ENCODE measurements around the gene TBX18. TPM values are rescaled to one million over a fixed set of nuclear protein-coding genes. Genes with fewer than 3 reads are reported as not detected.

Gene TBX18
- total and polyA plus RNA-seq, 9 of the 15 experiments (the other 6 are each of a cell fraction or from before 2014, with no cell fraction given) = 4.0 to 36.1 (median 20.7) TPM

GRCh38 chr6:84665401-84665800 is 99.0 kb downstream of the TBX18 start:
- Histone ChIP-seq H2AFZ (ENCODE audit: low read depth, low read length) (no peak overlapping the region), H3K4me3 (no peak overlapping the region), H4K20me1 (replicated peaks; ENCODE audit: control insufficient read depth, insufficient read depth, low read length) (no peaks in the 10 kb centered on the region), H3K36me3 (ENCODE audit: control insufficient read depth, insufficient read depth, low read length) (no peaks in the 10 kb centered on the region), H3K9ac (ENCODE audit: insufficient read depth in 1 of 2, low read depth in 2 of 2, low read length in 2 of 2) (no peak overlapping the region), H3K9me1 (ENCODE audit: control insufficient read depth, insufficient read depth, low read length) (no peaks in the 10 kb centered on the region), H3K27ac (ENCODE audit: extremely low read depth, low read depth, low read length) (no peak overlapping the region), H3K27me3 (ENCODE audit: control insufficient read depth in 2 of 2, insufficient read depth in 2 of 2, low read length in 2 of 2) (no peaks in the 10 kb centered on the region), H3K4me1 (replicated peaks in 1 of 2; ENCODE audit: control insufficient read depth in 2 of 2, insufficient read depth in 2 of 2, low read length in 2 of 2) (peaks cover 4 to 14% of the 10 kb centered on the region in 2 experiments; a peak in 4 of 5 replicates), H3K79me2 (ENCODE audit: control insufficient read depth, insufficient read depth, low read length) (no peaks in the 10 kb centered on the region), H3K4me2 (ENCODE audit: insufficient read depth, low read length) (no peak overlapping the region), H3K9me3 (replicated peaks; ENCODE audit: control insufficient read depth, insufficient read depth, low read depth, low read length) (no peaks in the 10 kb centered on the region)
- 17% methylated on average over 4 of the region's 4 CpGs for WGBS (ENCODE audit: insufficient coverage, low coverage, missing lambda C conversion rate)
- intact Hi-C loops (cut with micrococcal nuclease) = no loop called here
- FAIRE-seq = no peak
- in situ Hi-C loops (cut with MboI) = no loop called here
- no TSS peak for BruUV-seq (replicated peaks)
- no peak for ATAC-seq
- TF ChIP-seq U2AF2 (optimal IDR thresholded peaks at IDR 0.05; ENCODE audit: low read depth, low read length) = no peak
- TF ChIP-seq CEBPG (CRISPR knock-in tag; IDR thresholded peaks at IDR 0.05) = no peak
- peak in 1 of 2 experiments; percentile 69; a peak in 2 of 4 replicates for TF ChIP-seq CEBPG (tag; conservative IDR thresholded peaks at IDR 0.05 in 1 of 2, IDR thresholded peaks at IDR 0.05 in 1 of 2)
- TF ChIP-seq CBX2 (IDR thresholded peaks at IDR 0.05; ENCODE audit: insufficient read depth, low read length, poor library complexity, severe bottlenecking) = no peak
- no peak for TF ChIP-seq MXI1 (IDR thresholded peaks at IDR 0.05; ENCODE audit: low read depth, low read length)
- TF ChIP-seq CEBPB (tag; IDR thresholded peaks at IDR 0.05) = peak; percentile 20; the same call in 1 of the 2 replicates
- no peak for TF ChIP-seq FOXA3 (CRISPR knock-in tag; conservative IDR thresholded peaks at IDR 0.05 in 1 of 2, IDR thresholded peaks at IDR 0.05 in 1 of 2)
- DNase-seq (ENCODE audit: extremely low read depth in 1 of 4, low spot score in 3 of 4) = no peak
- CTCF ChIA-PET (ENCODE audit: low intra/inter-chr PET ratio) = no interaction called here
- POLR2A ChIA-PET = interaction anchor here (1.3 kb wide), 1 partner anchor 21 kb away, joined by 3 read pairs; no protein-coding TSS in a partner anchor
